SIG-M5 treated with dmso at 0.1 percent for 504 hours (cell line): Measurements from ENCODE around the gene REX1BD.

ENCODE experiments used
- DNase-seq: peaks from one replicate; lab custom pipeline; 2025; ENCODE audit not compliant: unreplicated experiment; lab: John Stamatoyannopoulos, UW

Gene REX1BD

DNA sequence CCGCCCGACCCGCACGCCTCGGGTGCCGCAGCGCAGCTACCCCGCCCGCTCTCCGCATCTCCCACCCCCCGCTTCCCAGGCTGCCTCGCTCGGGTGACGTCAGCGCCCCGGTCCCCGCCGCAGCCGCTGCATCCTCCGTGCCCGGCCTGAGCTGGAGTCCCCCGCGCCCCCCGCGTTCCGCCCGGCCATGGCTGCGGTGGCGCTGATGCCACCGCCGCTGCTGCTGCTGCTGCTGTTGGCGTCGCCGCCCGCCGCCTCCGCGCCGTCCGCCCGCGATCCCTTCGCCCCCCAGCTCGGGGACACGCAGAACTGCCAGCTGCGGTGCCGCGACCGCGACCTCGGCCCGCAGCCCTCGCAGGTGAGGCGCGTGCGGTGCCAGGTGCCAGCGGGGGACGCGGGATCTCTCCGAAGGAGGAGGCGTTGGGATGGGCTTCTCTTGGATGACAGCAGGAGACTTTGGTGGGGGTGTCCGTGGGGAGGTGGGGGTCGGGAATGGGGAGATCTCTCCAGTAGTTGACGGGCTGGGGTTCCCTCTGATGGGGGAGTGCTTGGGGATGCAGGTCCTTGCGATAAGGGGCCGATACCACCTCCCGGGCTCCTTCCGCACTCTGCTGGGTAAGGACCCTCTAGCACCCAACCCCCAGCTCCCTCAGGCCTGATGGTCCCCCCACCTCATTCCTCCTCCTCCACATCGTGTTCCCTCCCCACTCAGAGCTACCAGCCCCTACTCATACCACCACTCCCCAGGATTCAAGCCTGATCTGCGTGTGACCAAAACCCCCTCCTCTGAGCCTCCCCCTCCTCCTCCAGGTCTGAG is 24.4 kb downstream of the REX1BD start, which contains the start of gene TMEM59L:
TMEM59L (plus strand) TSS at position 99 of the 817 bp plus-strand sequence; CDS start at position 188, 89 bp downstream.
- no peak for DNase-seq

GRCh38 chr19:18613589-18614234 is 25.1 kb downstream of the REX1BD start:
- no peak for DNase-seq

- no peak for DNase-seq
These were observed 27.4 kb downstream of the REX1BD start for GRCh38 chr19:18616023-18616422.

DNA sequence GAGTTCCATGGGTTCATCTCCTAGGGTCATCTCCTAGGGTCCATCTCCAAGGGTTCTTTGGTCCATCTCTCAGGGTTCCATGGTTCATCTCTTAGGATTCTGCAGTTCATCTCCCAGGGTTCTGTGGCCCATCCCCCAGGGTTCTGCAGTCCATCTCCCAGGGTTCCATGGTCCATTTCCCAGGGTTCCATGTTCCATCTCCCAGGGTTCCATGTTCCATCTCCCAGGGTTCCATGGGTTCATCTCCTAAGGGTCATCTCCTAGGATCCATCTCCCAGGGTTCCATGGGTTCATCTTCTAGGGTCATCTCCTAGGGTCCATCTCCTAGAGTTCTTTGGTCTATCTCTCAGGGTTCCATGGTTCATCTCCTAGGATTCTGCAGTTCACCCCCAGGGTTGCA is 29.0 kb downstream of the REX1BD start:
- no peak for DNase-seq

DNA sequence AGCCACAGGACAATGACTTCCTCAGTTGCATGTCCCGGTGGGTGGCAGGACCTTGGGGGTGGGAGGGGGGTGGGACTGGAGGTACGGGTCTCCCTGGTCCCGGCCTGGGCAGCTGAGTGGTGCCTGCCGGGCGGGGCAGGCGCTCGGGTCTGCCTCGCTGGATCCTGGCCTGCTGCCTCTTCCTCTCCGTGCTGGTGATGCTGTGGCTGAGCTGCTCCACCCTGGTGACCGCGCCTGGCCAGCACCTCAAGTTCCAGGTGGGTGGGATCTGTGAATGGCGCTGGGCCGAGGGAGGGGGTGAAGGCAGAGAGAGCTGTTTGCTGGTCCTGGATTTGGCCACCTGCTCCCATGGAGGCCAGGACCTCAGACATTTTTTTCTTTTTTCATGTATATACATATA is 29.6 kb downstream of the REX1BD start:
- no peak for DNase-seq

- no peak for DNase-seq
These were observed 31.7 kb downstream of the REX1BD start for GRCh38 chr19:18620311-18620710.

DNA sequence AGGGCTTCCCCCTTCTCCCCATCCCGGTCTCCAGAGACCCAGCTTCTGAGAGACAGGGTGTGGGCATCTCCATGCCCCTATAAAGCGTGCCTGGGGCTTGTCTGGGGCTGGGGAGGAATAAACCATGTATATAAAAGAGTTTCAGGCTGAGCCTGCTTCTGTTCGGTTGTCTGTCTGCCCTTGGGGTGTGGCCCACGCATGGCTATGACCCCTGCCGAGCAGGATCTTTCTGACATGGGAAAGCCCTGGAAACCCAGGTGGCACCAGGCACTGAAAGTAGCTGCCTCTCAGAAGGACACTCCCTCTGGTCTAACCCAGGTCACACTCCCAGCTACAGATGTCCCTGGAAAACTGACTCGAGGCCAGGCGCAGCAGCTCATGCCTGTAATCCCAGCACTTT is 32.3 kb downstream of the REX1BD start:
- no peak for DNase-seq

- DNase-seq: no peak
These were observed 38.3 kb downstream of the REX1BD start for GRCh38 chr19:18626906-18627305.

GRCh38 chr19:18629166-18630088 is 40.8 kb downstream of the REX1BD start:
- no peak for DNase-seq

DNA sequence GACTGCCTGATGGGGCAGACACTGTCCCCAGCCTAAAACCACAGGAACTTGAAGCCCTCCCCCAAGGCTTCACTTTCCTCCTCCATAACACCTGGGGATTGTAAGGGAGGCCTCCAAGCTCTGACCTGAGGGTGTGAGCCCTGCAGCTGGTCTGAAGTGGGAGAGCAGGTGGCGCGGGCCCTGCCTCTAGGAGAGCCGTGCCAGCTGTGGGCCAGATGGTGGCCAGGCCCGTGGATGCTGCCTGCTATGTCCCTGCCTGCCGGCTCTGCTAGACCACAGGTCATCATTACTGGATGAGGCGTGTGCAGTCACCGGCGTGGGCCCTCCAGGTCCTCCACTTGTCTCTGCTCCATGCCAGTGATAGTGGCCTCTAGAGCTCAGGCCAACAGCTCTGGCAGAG is 44.7 kb downstream of the REX1BD start:
- no peak for DNase-seq

DNA sequence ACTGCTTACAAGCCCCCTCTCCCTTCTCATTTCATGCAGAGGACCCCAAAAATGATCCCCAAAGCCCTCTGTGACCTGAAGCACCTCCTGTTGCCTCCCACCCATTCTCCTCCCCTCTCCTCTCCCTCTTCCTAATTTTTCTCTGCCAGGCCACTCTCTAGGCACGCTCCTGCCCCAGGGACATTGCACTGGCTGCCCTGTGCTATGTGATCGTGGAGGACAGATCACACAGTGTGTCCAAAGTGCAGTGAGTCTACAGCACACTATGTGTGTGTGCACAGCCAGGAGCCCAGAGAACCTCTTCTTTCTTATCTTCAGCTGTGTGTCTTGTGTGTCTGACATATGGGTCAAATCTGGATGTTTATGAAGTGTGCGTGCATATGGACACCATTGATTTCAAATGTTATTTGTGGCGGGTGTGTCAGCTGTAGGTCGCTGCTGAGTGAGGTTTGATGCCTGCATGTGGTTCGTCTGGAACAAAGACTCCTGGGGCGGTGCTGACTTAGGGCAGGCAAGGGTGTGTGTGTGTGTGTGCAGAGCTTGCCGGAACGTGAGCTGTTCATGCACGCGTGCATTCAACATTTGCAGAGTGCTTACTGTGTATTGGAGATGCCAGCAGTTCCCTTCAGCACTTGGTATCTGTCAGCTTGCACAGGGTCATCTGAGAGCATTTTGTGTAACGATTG is 46.2 kb downstream of the REX1BD start:
- no peak for DNase-seq

DNA sequence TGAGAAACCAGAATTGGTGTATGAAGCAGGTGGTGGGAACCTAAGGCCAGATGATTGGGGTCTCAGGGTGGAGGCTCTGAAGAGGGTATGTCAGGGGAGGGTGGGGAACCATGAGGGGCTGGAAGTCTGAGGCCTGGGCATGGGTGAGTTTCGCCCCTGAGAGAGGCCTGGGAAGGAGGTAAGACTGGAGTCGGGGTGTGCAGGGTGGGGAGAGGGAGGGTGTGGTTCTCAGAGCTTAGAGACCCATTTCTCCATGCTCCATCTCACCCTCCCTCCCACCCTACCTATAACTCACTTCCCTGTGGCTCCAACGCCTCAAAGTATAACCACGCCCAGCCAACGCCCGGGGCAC is 47.2 kb downstream of the REX1BD start:
- no peak for DNase-seq

DNA sequence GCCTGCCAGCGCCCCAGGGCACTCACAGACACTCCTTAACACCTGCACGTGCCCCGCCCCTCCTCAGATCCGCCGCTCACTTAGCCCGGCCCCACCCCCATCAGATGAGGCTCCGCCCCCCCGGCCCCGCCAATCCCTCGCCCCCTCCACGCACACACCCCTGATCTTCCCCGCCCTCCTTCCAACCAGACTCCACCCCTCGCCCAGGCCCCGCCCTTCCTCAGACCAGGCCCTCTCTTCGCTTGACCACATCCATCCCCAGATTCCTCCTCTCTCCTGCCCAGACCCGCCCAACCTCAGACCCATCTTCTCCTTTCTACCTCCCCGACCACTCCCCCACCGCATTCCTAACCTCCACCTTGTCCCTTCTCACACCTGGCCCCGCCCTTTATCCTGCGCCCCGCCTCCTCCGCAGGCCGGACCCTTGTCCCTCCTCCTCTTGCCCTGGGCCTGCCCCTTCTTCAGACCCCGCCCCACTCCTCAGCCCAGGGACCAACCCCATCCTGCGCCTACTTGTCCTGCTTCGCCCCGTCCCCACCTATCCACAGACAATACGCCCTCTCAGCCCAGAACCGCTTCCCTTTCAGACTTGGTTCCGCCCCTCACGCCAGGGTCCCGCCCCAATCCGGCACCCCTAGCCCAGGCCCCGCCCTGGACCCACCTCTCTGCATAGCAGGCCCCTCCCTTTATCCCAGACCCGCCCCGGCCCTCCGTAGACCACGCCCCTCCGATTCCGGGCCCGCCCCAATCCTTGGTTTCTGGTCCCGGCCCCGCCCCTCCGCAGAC is 47.8 kb downstream of the REX1BD start:
- DNase-seq: peak; percentile 98

DNA sequence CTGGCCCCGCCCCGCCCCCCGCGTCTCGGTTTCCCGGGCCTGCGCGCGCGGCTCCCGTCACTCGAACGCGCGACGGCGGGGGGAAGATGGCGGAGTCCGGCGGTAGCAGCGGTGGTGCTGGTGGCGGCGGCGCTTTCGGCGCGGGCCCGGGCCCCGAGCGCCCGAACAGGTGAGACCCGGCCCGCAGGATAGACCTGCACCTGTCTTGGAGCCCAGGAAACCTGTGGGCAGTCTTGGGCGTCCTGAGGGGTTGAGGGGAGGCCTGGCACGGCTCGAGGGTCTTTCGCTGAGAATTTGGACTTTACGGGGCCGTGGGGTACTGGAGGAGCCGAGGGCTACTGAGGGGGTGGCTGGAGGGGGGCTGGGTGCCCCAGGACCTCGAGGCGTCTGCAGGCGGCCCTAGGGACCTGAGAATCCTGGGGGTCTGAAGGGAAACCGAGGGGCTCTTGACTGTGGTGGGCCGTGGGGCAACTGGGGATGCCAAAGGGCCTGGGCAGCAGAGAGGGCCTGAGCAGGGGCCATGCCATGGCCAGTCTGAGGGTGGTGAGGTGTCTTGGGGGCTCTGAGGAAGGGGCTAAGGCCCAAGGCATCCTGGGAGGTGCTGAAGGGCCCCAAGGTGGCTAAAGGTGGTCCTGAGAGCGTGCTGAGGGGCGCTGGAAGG is 48.5 kb downstream of the REX1BD start, which contains the start of gene KLHL26:
KLHL26 (plus strand) TSS at position 60 of the 661 bp plus-strand sequence; CDS start at position 87, 27 bp downstream.
- no peak for DNase-seq

DNA sequence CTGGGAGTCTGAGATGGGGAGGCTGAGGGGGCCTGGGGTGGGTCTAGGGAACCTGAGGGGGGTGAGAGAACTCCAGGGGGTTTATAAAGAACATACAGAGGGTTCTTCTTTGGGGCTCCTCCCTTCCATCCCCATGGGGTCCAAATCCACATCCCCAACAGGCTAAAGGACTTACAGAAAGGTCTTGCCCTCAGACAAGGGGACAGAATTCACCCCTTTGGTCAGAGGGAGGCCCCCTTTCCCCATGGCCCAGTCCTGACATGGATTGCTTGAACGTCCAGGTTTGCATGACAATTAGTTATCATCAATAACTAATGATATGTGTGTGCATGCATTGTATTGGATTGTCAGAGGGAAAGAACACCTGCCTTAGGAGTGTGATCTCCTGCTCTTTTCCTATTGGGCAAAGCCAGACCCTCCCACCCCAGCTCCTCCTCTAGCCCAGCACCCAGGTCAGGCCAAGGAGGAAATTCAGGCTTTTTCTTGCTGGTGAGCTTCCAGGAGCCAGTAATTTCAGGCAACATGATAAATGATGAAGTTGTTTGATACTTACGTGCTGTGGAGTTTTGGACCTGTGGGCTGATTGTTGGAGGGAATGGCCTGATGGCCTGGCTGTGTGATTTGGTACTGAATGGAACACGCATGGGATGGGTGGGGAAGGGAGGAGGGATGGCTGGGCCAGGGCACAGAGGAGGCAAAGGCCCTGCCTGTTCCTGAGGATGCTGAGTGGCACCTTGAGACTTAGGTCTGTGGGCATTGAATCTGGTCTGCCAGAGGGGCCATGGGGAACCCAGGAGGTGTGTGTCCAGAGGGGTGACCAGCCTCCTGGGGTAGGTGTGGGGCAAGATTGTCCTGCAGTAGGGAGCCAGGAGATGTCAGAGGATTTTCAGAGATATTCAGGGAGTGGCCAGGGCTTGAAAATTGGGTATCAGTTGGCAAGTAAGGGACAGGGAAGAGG is 49.4 kb downstream of the REX1BD start:
- DNase-seq: peak; percentile 39

DNA sequence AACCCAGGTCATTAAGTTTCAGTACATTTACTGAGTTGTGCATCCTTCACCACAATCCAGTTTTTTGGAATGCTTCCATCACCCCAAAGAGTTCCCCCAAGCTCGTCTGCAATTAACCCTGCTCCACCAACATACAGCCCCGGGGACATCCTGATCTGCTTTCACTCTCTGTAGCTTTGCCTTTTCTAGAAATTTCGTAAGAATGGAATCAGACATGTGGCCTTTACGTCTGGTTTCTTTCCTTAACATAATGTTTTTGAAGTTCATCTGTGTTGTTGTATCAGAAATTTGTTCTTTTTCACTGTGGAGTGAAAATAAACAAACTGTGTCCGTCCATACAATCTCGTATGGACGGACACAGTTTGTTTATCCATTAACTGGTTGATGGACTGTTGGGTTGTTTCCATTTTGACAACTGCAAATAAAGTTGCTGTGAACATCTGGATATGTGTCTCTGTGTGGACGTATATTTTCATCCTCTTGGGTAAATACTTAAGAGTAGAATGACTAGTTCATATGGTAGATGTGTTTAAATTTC is 51.2 kb downstream of the REX1BD start:
- no peak for DNase-seq
